Islet precursor cell (in vitro differentiated cells): ENCODE measurements around the gene RPUSD3.

Source experiments
- DNase-seq: peaks from one replicate; pipeline ENCODE4 v3.0.0-alpha.2; 2018

The RPUSD3 gene

GRCh38 chr3:9828801-9829755, 14.7 kb downstream of the RPUSD3 start:
- DNase-seq, result no peak

- DNase-seq, result peak; percentile 80
These were observed 16.8 kb downstream of the RPUSD3 start for GRCh38 chr3:9826815-9827573.

- DNase-seq, result no peak
These were observed 18.3 kb downstream of the RPUSD3 start for GRCh38 chr3:9825451-9826040.

GRCh38 chr3:9820946-9821345, 22.9 kb downstream of the RPUSD3 start:
- no peak for DNase-seq

- DNase-seq, result no peak
These were observed 23.3 kb downstream of the RPUSD3 start for GRCh38 chr3:9820543-9820942.

GRCh38 chr3:9818666-9819335, 25.0 kb downstream of the RPUSD3 start:
- no peak for DNase-seq

- no peak for DNase-seq
These were observed 26.4 kb downstream of the RPUSD3 start for GRCh38 chr3:9817436-9817835.

- no peak for DNase-seq
These were observed 27.8 kb downstream of the RPUSD3 start for GRCh38 chr3:9815986-9816385.

GRCh38 chr3:9812870-9813483, 30.8 kb downstream of the RPUSD3 start:
- DNase-seq, result no peak

GRCh38 chr3:9810846-9811245, 33.0 kb downstream of the RPUSD3 start:
- no peak for DNase-seq

- DNase-seq, result no peak
These were observed 33.4 kb downstream of the RPUSD3 start for GRCh38 chr3:9810433-9810770.

- DNase-seq, result peak; percentile 82
These were observed 34.0 kb downstream of the RPUSD3 start, which contains the start of gene TTLL3 for GRCh38 chr3:9809615-9810432. Gene TTLL3 (plus strand): TSS chr3:9810262. CDS start chr3:9810662, 400 bp downstream.

GRCh38 chr3:9809239-9809614, 34.6 kb downstream of the RPUSD3 start:
- peak; percentile 54 for DNase-seq

GRCh38 chr3:9808345-9809037, 35.3 kb downstream of the RPUSD3 start:
- DNase-seq, result peak; percentile 84

- no peak for DNase-seq
These were observed 35.8 kb downstream of the RPUSD3 start for GRCh38 chr3:9807981-9808344.

GRCh38 chr3:9806688-9807589, 36.9 kb downstream of the RPUSD3 start:
- DNase-seq, result no peak

- no peak for DNase-seq
These were observed 37.7 kb downstream of the RPUSD3 start for GRCh38 chr3:9806137-9806536.

- DNase-seq, result no peak
These were observed 38.8 kb downstream of the RPUSD3 start for GRCh38 chr3:9804996-9805395.

- no peak for DNase-seq
These were observed 40.3 kb downstream of the RPUSD3 start for GRCh38 chr3:9803494-9803893.

- no peak for DNase-seq
These were observed 43.3 kb downstream of the RPUSD3 start for GRCh38 chr3:9800529-9800928.
